GM12878 (cell line): Measurements from ENCODE around the gene LIMS2. TPM values are rescaled to one million over a fixed set of nuclear protein-coding genes. Genes with fewer than 3 reads are reported as not detected.

Source experiments
- ATAC-seq: fragments of 200-7000 bp; cut with Tn5 transposase; 3 replicates; pipeline ENCODE4 v1.9.1; 2020; ENCODE audit warnings: mild to moderate bottlenecking, moderate library complexity
- BruUV-seq: library from RNA; stranded (reverse); fragments of 400-500 nt; replicated peaks from 2 replicates; lab custom pipeline; 2021; lab: Mats Ljungman, UMichigan
- CTCF ChIA-PET: fragments of 300-600 bp; sonication (Branson Sonifier 250); formaldehyde crosslinking; extraction: SDS; loops from one replicate; lab custom pipeline; 2021; ENCODE audit warnings: inconsistent platforms; lab: Yijun Ruan, JAX
- POLR2A ChIA-PET: fragments of 350-600 bp; formaldehyde crosslinking; extraction: SDS; loops from one replicate; lab custom pipeline; 2021; ENCODE audit warnings: inconsistent platforms; lab: Charles Lee
- RAD21 ChIA-PET: fragments of 300-600 bp; sonication (Branson Sonifier 250); formaldehyde crosslinking; loops from one replicate; lab custom pipeline; 2023; ENCODE audit warnings: antibody characterized with exemption; ENCODE audit not compliant: unreplicated experiment; lab: Charles Lee
- SMC1A ChIA-PET: fragments of 300-600 bp; sonication (Branson Sonifier 250); formaldehyde crosslinking; loops from one replicate; lab custom pipeline; 2023; ENCODE audit not compliant: unreplicated experiment, uncharacterized antibody; lab: Charles Lee
- DNase-seq: peaks from one replicate; pipeline ENCODE4 v3.0.0-alpha.2; 2011; ENCODE audit warnings: low read depth, low spot score
- FAIRE-seq: peaks from 3 replicates; lab custom pipeline; 2011; peaks lifted over from hg19 to GRCh38; lab: Jason Lieb, UNC
- H2AFZ ChIP-seq: 2 replicates; pipeline ENCODE4 v1.6.0; 2011; ENCODE audit warnings: low read depth, low read length, control low read depth; ENCODE audit not compliant: control insufficient read depth
- H3K27ac ChIP-seq: 2 replicates; pipeline ENCODE4 v1.5.1; 2011; ENCODE audit warnings: control low read depth; ENCODE audit not compliant: control insufficient read depth, insufficient read depth
- H3K27me3 ChIP-seq, 2 experiments: replicated peaks in 1 of 2; 2 replicates each; pipeline versions ENCODE4 v1.6.0 to v1.6.1; 2011; ENCODE audit warnings: low read length in 1 of 2; ENCODE audit not compliant: control insufficient read depth in 2 of 2, insufficient read depth in 2 of 2
- H3K36me3 ChIP-seq, 2 experiments: 2 replicates each; pipeline ENCODE4 v1.5.1; 2011; ENCODE audit warnings: low read length in 1 of 2; ENCODE audit not compliant: control insufficient read depth in 2 of 2, insufficient read depth in 2 of 2
- H3K4me1 ChIP-seq: 2 replicates; pipeline ENCODE4 v1.6.1; 2011; ENCODE audit warnings: mild to moderate bottlenecking, low read length, moderate library complexity, mixed read lengths; ENCODE audit not compliant: control insufficient read depth, insufficient read depth
- H3K4me2 ChIP-seq: 2 replicates; pipeline ENCODE4 v1.6.0; 2011; ENCODE audit warnings: control low read depth; ENCODE audit not compliant: control insufficient read depth, insufficient read depth
- H3K4me3 ChIP-seq: fragments of 200-600 bp; sonication (generic); 2 replicates; pipeline ENCODE4 v1.5.1; 2016
- H3K79me2 ChIP-seq: 2 replicates; pipeline ENCODE4 v1.6.0; 2011; ENCODE audit warnings: low read length; ENCODE audit not compliant: control insufficient read depth, insufficient read depth
- H3K9ac ChIP-seq: 2 replicates; pipeline ENCODE4 v1.8.0; 2011; ENCODE audit warnings: low read length, control low read depth, mixed read lengths; ENCODE audit not compliant: control insufficient read depth, insufficient read depth
- H3K9me3 ChIP-seq: replicated peaks from 3 replicates; pipeline ENCODE4 v1.5.1; 2011; ENCODE audit warnings: mild to moderate bottlenecking, low read length; ENCODE audit not compliant: control insufficient read depth, insufficient read depth
- H4K20me1 ChIP-seq: 2 replicates; pipeline ENCODE4 v1.6.0; 2011; ENCODE audit not compliant: control insufficient read depth, insufficient read depth
- BACH1 ChIP-seq: fragments of 450-650 bp; IDR thresholded peaks from 2 replicates; pipeline ENCODE4 v1.6.1; 2017; ENCODE audit warnings: mild to moderate bottlenecking, borderline replicate concordance
- CHD1 ChIP-seq: IDR thresholded peaks from 2 replicates; pipeline ENCODE4 v1.6.1; 2012; ENCODE audit warnings: low read depth, low read length, improper control_type of control experiment
- DPF2 ChIP-seq: fragments of 450-650 bp; IDR thresholded peaks from 2 replicates; pipeline ENCODE4 v1.6.1; 2017; ENCODE audit warnings: mild to moderate bottlenecking
- ELK1 ChIP-seq: IDR thresholded peaks from 2 replicates; pipeline ENCODE4 v1.6.1; 2012; ENCODE audit warnings: low read depth, low read length, improper control_type of control experiment
- MEF2A ChIP-seq: IDR thresholded peaks from 2 replicates; pipeline ENCODE4 v1.6.1; 2011; ENCODE audit warnings: low read depth, mild to moderate bottlenecking, low read length, moderate library complexity; ENCODE audit not compliant: insufficient read depth
- NR2C1 ChIP-seq: fragments of 450-650 bp; IDR thresholded peaks from 2 replicates; pipeline ENCODE4 v1.6.1; 2017; ENCODE audit warnings: antibody characterized with exemption, mild to moderate bottlenecking, moderate library complexity
- PKNOX1 ChIP-seq: fragments of 450-650 bp; IDR thresholded peaks from 2 replicates; pipeline ENCODE4 v1.6.1; 2016; ENCODE audit warnings: mild to moderate bottlenecking
- WGBS: methylation state at CpG from one replicate; pipeline ENCODE4 v1.1.6; 2016; ENCODE audit warnings: low lambda C conversion rate; ENCODE audit not compliant: insufficient replicate concordance, insufficient coverage; ENCODE audit errors: missing lambda C conversion rate; 5-methylcytosine and 5-hydroxymethylcytosine counted together
- in situ Hi-C: fragments of 300-500 bp; cut with MboI; formaldehyde crosslinking; loops from 9 replicates; pipeline ENCODE4 v1.14.3; 2018; ENCODE audit warnings: mixed read lengths
- intact Hi-C: fragments of 100-400 bp; cut with micrococcal nuclease; formaldehyde crosslinking; loops from one replicate; pipeline ENCODE4 v1.14.2; 2022; ENCODE audit not compliant: unreplicated experiment
- polyA plus RNA-seq, 11 experiments: library from polyadenylated mRNA; depleted of rRNA in 4 of 11; unstranded in 6 of 11; stranded (reverse) in 5 of 11; fragments of >200 nt; fragmentation: Nextera tagmentation in 4 of 11; fragmentation: Illumina TruSeq in 1 of 11; extraction: Ambion mirVana in 4 of 11; extraction: Trizol in 1 of 11; gene quantifications; 1 replicate in 1 of 11; 2 replicates in 10 of 11; pipeline versions ENCODE4 v1.2.1 to v1.2.3, GENCODE V29; 2011 to 2016; ENCODE audit warnings: inconsistent platforms in 2 of 11, missing spikeins in 2 of 11, low read depth in 1 of 11
- total RNA-seq, 4 experiments: library from RNA; depleted of rRNA in 3 of 4; stranded (reverse); fragments of >200 nt in 3 of 4; fragmentation: Illumina TruSeq in 1 of 4; extraction: Trizol in 1 of 4; gene quantifications; 2 replicates each; pipeline versions ENCODE4 v1.2.1 to v1.2.3, GENCODE V29; 2013 to 2021
- TF ChIP-seq, protein P1 (sequence below): fragments of 450-650 bp; IDR thresholded peaks from 2 replicates; pipeline ENCODE4 v1.6.1; 2017; ENCODE audit warnings: borderline replicate concordance

Gene LIMS2
- total and polyA plus RNA-seq, 10 of the 15 experiments (the other 5 are each of a cell fraction or from before 2014, with no cell fraction given), result 0.06 to 0.81 (median 0.16) TPM; not detected in 2

- DNase-seq, result no peak
- 83% methylated on average over 17 of the region's 17 CpGs for WGBS
- Histone ChIP-seq H3K36me3 (no peaks in the 10 kb centered on the region), H4K20me1 (no peaks in the 10 kb centered on the region), H3K4me2 (no peak overlapping the region), H3K4me1 (peaks cover 17% of the 10 kb centered on the region), H3K4me3 (no peak overlapping the region), H3K9ac (no peak overlapping the region), H3K79me2 (no peaks in the 10 kb centered on the region)
- POLR2A ChIA-PET, result interaction anchor here (0.6 kb wide), 1 partner anchor 177 kb away, joined by 5 read pairs; no protein-coding TSS in a partner anchor
- SMC1A ChIA-PET, result no interaction called here
- ATAC-seq, result no peak
- FAIRE-seq, result no peak
- intact Hi-C loops, result no loop called here
- CTCF ChIA-PET, result interaction anchor here (1.3 to 1.4 kb wide), 2 partner anchors 41 to 105 kb away, joined by 3 to 6 read pairs; partner anchors contain the start of gene IWS1
- TF ChIP-seq CHD1 (no peak), MEF2A (no peak), ELK1 (no peak), NR2C1 (no peak), DPF2 (no peak), PKNOX1 (no peak), BACH1 (no peak)
- TF ChIP-seq, protein P1, sequence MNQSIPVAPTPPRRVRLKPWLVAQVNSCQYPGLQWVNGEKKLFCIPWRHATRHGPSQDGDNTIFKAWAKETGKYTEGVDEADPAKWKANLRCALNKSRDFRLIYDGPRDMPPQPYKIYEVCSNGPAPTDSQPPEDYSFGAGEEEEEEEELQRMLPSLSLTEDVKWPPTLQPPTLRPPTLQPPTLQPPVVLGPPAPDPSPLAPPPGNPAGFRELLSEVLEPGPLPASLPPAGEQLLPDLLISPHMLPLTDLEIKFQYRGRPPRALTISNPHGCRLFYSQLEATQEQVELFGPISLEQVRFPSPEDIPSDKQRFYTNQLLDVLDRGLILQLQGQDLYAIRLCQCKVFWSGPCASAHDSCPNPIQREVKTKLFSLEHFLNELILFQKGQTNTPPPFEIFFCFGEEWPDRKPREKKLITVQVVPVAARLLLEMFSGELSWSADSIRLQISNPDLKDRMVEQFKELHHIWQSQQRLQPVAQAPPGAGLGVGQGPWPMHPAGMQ, result no peak
- TF ChIP-seq, all 136 proteins: peak for 0
- no peaks in the 10 kb centered on the region for H3K9me3 ChIP-seq
- H3K27ac ChIP-seq, result no peak overlapping the region
- BruUV-seq, result no TSS peak
- H2AFZ ChIP-seq, result no peak overlapping the region
- RAD21 ChIA-PET, result no interaction called here
- in situ Hi-C loops, result no loop called here
- no peaks in the 10 kb centered on the region for H3K27me3 ChIP-seq
Observed at GRCh38 chr2:127631997-127632581, 43.2 kb downstream of the LIMS2 start.
